B cell (primary cell): Measurements from ENCODE around the gene DCTD. TPM values are rescaled to one million over a fixed set of nuclear protein-coding genes. Genes with fewer than 3 reads are reported as not detected.

ENCODE experiments used
- ATAC-seq: fragments of 200-7000 bp; cut with Tn5 transposase; one replicate; pipeline ENCODE4 v1.10.0; 2021; ENCODE audit warnings: low read depth, mild to moderate bottlenecking, moderate number of reproducible peaks, moderate library complexity
- CTCF ChIA-PET: fragments of 350-600 bp; sonication (Branson Sonifier 250); formaldehyde crosslinking; loops from one replicate; lab custom pipeline; 2021; ENCODE audit warnings: antibody characterized with exemption, inconsistent platforms; lab: Charles Lee
- POLR2A ChIA-PET: fragments of 350-600 bp; sonication (Branson Sonifier 250); formaldehyde crosslinking; loops from one replicate; lab custom pipeline; 2021; ENCODE audit warnings: antibody characterized with exemption; lab: Charles Lee
- DNase-seq: peaks from one replicate; pipeline ENCODE4 v3.0.0; 2013
- H2AFZ ChIP-seq: 2 replicates; pipeline ENCODE4 v1.6.1; 2012; ENCODE audit warnings: mild to moderate bottlenecking, low read depth, low read length; ENCODE audit not compliant: insufficient read depth, poor library complexity, severe bottlenecking
- H3K27ac ChIP-seq, 2 donors: 1 replicate in 1 of 2; 2 replicates in 1 of 2; pipeline ENCODE4 v1.5.1; 2012 to 2013; ENCODE audit warnings: low read length in 2 of 2, mild to moderate bottlenecking in 2 of 2, moderate library complexity in 1 of 2
- H3K27me3 ChIP-seq, 4 experiments: fragments of 200-600 bp in 1 of 4; sonication (generic) in 1 of 4; replicated peaks in 1 of 4; 1 replicate in 2 of 4; 2 replicates in 2 of 4; pipeline versions ENCODE4 v1.6.1 to v1.7.0; 2013 to 2016; ENCODE audit warnings: low read length in 3 of 4, mild to moderate bottlenecking in 2 of 4, mixed read lengths in 1 of 4, moderate library complexity in 1 of 4; ENCODE audit not compliant: insufficient read depth in 4 of 4, control insufficient read depth in 3 of 4; ENCODE audit errors: control extremely low read depth in 1 of 4
- H3K36me3 ChIP-seq, 2 experiments: replicated peaks in 1 of 2; 1 replicate in 1 of 2; 2 replicates in 1 of 2; pipeline versions ENCODE4 v1.6.1 to v1.7.1; 2013; ENCODE audit warnings: low read length in 1 of 2; ENCODE audit not compliant: insufficient read depth in 2 of 2, control insufficient read depth in 1 of 2; ENCODE audit errors: control extremely low read depth in 1 of 2, extremely low read depth in 1 of 2
- H3K4me1 ChIP-seq, 2 donors: fragments of 200-600 bp in 1 of 2; sonication (generic) in 1 of 2; 1 replicate in 1 of 2; 2 replicates in 1 of 2; pipeline versions ENCODE4 v1.5.1 to v1.6.1; 2013 to 2017; ENCODE audit warnings: low read length in 2 of 2; ENCODE audit not compliant: control insufficient read depth in 2 of 2, insufficient read depth in 2 of 2
- H3K4me2 ChIP-seq: replicated peaks from 2 replicates; pipeline ENCODE3; 2012; ENCODE audit warnings: mild to moderate bottlenecking, low read depth, low read length; ENCODE audit not compliant: poor library complexity, severe bottlenecking
- H3K4me3 ChIP-seq, 5 experiments: fragments of 200-600 bp in 1 of 5; sonication (generic) in 1 of 5; 1 replicate in 3 of 5; 2 replicates in 2 of 5; pipeline versions ENCODE4 v1.5.1 to v1.7.0; 2011 to 2016; ENCODE audit warnings: low read length in 4 of 5, mild to moderate bottlenecking in 4 of 5, low read depth in 2 of 5, control low read depth in 1 of 5, moderate library complexity in 1 of 5; ENCODE audit not compliant: insufficient read depth in 1 of 5; ENCODE audit errors: control extremely low read depth in 1 of 5, extremely low read depth in 1 of 5
- H3K79me2 ChIP-seq: fragments of 200-600 bp; sonication (generic); one replicate; pipeline ENCODE4 v1.6.0; 2016; ENCODE audit warnings: low read length; ENCODE audit not compliant: control insufficient read depth, insufficient read depth
- H3K9ac ChIP-seq: fragments of 200-600 bp; sonication (generic); 2 replicates; pipeline ENCODE4 v1.6.1; 2017; ENCODE audit warnings: mild to moderate bottlenecking, low read length, moderate library complexity
- H3K9me3 ChIP-seq, 3 donors: one replicate each; pipeline versions ENCODE4 v1.6.1 to v1.7.1; 2013; ENCODE audit warnings: low read length in 2 of 3; ENCODE audit not compliant: control insufficient read depth in 2 of 3, insufficient read depth in 1 of 3; ENCODE audit errors: control extremely low read depth in 1 of 3
- H4K20me1 ChIP-seq: 2 replicates; pipeline ENCODE4 v1.6.0; 2012; ENCODE audit warnings: mild to moderate bottlenecking, low read length; ENCODE audit not compliant: insufficient read depth, control insufficient read depth, poor library complexity, severe bottlenecking
- H3K27ac Mint-ChIP-seq: one replicate; pipeline ENCODE4 v1.8.0; 2021; ENCODE audit warnings: mixed read lengths
- H3K27me3 Mint-ChIP-seq: one replicate; pipeline ENCODE4 v1.8.0; 2021; ENCODE audit warnings: mixed read lengths
- H3K4me1 Mint-ChIP-seq: one replicate; pipeline ENCODE4 v1.8.0; 2021; ENCODE audit warnings: mixed read lengths
- H3K4me3 Mint-ChIP-seq: one replicate; pipeline ENCODE4 v1.8.0; 2021; ENCODE audit warnings: mixed read lengths
- H3K9me3 Mint-ChIP-seq: one replicate; pipeline ENCODE4 v1.8.0; 2022; ENCODE audit warnings: mixed read lengths; ENCODE audit not compliant: insufficient read depth
- EZH2 ChIP-seq: IDR thresholded peaks from 2 replicates; pipeline ENCODE4 v1.6.1; 2012; ENCODE audit warnings: borderline replicate concordance, low read depth, mild to moderate bottlenecking, moderate library complexity, low read length; ENCODE audit not compliant: insufficient read depth, poor library complexity, severe bottlenecking
- WGBS: methylation state at CpG from one replicate; pipeline ENCODE4 v1.1.5; 2013; ENCODE audit warnings: missing lambda C conversion rate; ENCODE audit not compliant: insufficient coverage; 5-methylcytosine and 5-hydroxymethylcytosine counted together
- intact Hi-C: fragments of 100-400 bp; cut with micrococcal nuclease; formaldehyde crosslinking; loops from one replicate; pipeline ENCODE4 v1.10.0; 2022
- polyA plus RNA-seq: library from polyadenylated mRNA; depleted of rRNA; stranded (reverse); fragments of >200 nt; gene quantifications from 2 replicates; pipeline ENCODE4 v1.2.3, GENCODE V29; 2012
- total RNA-seq, 2 donors: library from RNA; stranded (reverse); fragments of 120-200 nt in 1 of 2; gene quantifications; 1 replicate in 1 of 2; 2 replicates in 1 of 2; pipeline versions ENCODE4 v1.2.3 to v1.2.4, GENCODE V29; 2013 to 2022
- TF ChIP-seq, protein P1 (sequence below): fragments of 200-600 bp; IDR thresholded peaks from one replicate; pipeline ENCODE4 v1.8.0; 2022; ENCODE audit warnings: antibody characterized with exemption, mild to moderate bottlenecking

Gene DCTD
- total and polyA plus RNA-seq, 2 donors (not counting 1 experiment from before 2014, with no cell fraction given) = 61.0 to 75.8 TPM

DNA sequence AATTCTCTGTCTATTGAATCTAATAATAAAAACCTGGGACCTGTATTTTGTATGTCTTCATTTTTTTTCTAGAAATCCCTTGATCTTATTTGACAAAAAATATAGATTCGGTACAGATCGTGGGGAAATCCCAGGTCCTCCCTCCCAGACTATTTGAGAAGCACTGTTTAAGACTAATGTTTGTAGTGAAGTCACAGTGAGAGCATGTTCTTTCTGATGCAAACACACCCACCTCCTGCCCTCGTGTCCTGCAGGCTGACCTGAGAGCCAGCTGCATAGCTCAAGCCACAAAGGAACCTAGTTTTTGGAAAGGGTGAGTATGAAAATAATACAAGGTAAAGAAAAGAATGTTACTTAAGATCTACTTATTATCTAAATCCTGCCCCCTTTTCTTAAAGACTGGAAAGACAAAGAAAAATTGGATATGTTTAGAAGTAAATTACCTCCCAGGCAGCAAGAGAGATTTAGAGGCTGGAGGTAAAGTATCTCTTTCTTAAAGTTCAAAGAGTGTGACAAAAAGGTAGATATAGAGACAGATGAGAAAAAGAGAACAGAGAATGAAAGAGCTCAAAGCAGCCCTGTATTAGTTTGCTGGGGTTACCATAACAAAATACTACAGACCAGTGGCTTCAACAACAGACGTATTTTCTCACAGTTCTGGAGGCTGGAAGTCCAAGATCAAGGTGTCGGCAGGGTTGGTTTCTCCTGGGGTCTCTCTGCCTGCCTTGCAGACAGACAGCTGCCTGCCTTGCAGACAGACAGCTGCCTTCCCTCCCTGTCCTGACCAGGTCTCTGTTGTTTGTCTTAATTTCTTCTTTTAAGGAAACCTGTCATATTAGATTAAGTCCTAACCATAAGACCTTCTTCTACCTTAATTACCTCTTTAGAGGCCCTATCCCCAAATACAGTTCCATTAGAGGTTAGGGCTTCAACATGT is 20.4 kb upstream of the DCTD start:
- 100% methylated on average over 1 of the region's 5 CpGs for WGBS
- peak overlapping the region; percentile 18 for H3K4me2 ChIP-seq
- no peak overlapping the region for H3K4me3 ChIP-seq
- H3K27ac ChIP-seq = no peak overlapping the region
- H2AFZ ChIP-seq = peak overlapping the region; percentile 60
- ATAC-seq (no peak), DNase-seq (no peak)
- no peaks in the 10 kb centered on the region for H3K4me1 ChIP-seq
- no peaks in the 10 kb centered on the region for H3K9me3 Mint-ChIP-seq
- H3K27ac Mint-ChIP-seq = no peak overlapping the region
- TF ChIP-seq EZH2 = no peak
- TF ChIP-seq, protein P1, sequence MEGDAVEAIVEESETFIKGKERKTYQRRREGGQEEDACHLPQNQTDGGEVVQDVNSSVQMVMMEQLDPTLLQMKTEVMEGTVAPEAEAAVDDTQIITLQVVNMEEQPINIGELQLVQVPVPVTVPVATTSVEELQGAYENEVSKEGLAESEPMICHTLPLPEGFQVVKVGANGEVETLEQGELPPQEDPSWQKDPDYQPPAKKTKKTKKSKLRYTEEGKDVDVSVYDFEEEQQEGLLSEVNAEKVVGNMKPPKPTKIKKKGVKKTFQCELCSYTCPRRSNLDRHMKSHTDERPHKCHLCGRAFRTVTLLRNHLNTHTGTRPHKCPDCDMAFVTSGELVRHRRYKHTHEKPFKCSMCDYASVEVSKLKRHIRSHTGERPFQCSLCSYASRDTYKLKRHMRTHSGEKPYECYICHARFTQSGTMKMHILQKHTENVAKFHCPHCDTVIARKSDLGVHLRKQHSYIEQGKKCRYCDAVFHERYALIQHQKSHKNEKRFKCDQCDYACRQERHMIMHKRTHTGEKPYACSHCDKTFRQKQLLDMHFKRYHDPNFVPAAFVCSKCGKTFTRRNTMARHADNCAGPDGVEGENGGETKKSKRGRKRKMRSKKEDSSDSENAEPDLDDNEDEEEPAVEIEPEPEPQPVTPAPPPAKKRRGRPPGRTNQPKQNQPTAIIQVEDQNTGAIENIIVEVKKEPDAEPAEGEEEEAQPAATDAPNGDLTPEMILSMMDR = no peak
- no peak overlapping the region for H3K4me3 Mint-ChIP-seq
- no peaks in the 10 kb centered on the region for H3K36me3 ChIP-seq
- H3K79me2 ChIP-seq = no peaks in the 10 kb centered on the region
- intact Hi-C loops = loop anchor here (1.0 to 5.0 kb wide), 3 partner anchors 319 to 470 kb away; no protein-coding TSS in a partner anchor
- H4K20me1 ChIP-seq = no peaks in the 10 kb centered on the region
- H3K9ac ChIP-seq = no peak overlapping the region
- CTCF ChIA-PET = interaction anchor here (0.8 to 3.4 kb wide), 14 partner anchors 11 to 1794 kb away, joined by 3 to 35 read pairs (median 4); no protein-coding TSS in a partner anchor
- H3K27me3 ChIP-seq = peaks cover 0 to 4% (median 0%) of the 10 kb centered on the region in 4 experiments
- H3K27me3 Mint-ChIP-seq = peaks cover 25% of the 10 kb centered on the region
- no peaks in the 10 kb centered on the region for H3K9me3 ChIP-seq
- H3K4me1 Mint-ChIP-seq = peaks cover 3% of the 10 kb centered on the region
- POLR2A ChIA-PET = no interaction called here

DNA sequence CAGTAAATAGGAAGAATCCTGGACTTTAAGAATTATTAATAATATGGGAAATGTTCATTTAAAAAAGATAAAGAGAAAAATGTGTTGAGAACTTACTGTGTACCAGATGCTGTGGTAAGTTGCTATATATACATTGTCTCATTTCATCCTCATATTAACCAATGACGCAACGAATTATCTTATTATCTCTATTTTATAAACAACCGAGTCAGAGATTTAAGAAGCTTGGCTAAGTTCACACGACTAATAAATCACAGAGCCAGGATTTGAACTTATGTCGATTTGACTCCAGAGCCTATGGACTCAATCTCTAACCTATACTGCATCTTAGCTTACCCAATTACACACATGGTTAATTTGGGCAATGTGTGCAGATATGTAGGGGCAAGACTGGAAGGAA is 15.5 kb upstream of the DCTD start:
- Mint-ChIP-seq H3K9me3 (no peaks in the 10 kb centered on the region), H3K4me1 (no peaks in the 10 kb centered on the region), H3K27ac (no peak overlapping the region), H3K4me3 (no peak overlapping the region), H3K27me3 (peaks cover 26% of the 10 kb centered on the region)
- Histone ChIP-seq H3K4me2 (no peak overlapping the region), H3K27ac (no peak overlapping the region), H3K79me2 (no peaks in the 10 kb centered on the region), H3K4me3 (no peak overlapping the region), H4K20me1 (no peaks in the 10 kb centered on the region), H3K9me3 (no peaks in the 10 kb centered on the region), H3K4me1 (no peaks in the 10 kb centered on the region), H3K9ac (no peak overlapping the region), H2AFZ (no peak overlapping the region), H3K36me3 (no peaks in the 10 kb centered on the region), H3K27me3 (no peaks in the 10 kb centered on the region)
- intact Hi-C loops = no loop called here
- no peak for TF ChIP-seq EZH2
- TF ChIP-seq, protein P1 = no peak
- DNase-seq (no peak), ATAC-seq (no peak)
- POLR2A ChIA-PET = no interaction called here
- no CpG with 5 or more reads among the region's 5 CpGs for WGBS
- CTCF ChIA-PET = interaction anchor here (1.6 kb wide), 1 partner anchor 8 kb away, joined by 3 read pairs; no protein-coding TSS in a partner anchor
